H54 (cell line): ENCODE data around the gene HOXD9.
A peak's percentile ranks its signal among the peaks of the same experiment; 100 is the strongest.

Source experiments
- DNase-seq: peaks from one replicate; pipeline ENCODE4 v3.0.0; 2011; ENCODE audit warnings: low spot score, mixed read lengths; ENCODE audit not compliant: insufficient read length
- FAIRE-seq: peaks from 3 replicates; lab custom pipeline; 2011; peaks lifted over from hg19 to GRCh38; lab: Jason Lieb, UNC
- POLR2A ChIP-seq: IDR thresholded peaks from 2 replicates; pipeline ENCODE4 v1.6.1; 2011; ENCODE audit warnings: low read depth, mild to moderate bottlenecking, low read length

HOXD9 gene

DNA sequence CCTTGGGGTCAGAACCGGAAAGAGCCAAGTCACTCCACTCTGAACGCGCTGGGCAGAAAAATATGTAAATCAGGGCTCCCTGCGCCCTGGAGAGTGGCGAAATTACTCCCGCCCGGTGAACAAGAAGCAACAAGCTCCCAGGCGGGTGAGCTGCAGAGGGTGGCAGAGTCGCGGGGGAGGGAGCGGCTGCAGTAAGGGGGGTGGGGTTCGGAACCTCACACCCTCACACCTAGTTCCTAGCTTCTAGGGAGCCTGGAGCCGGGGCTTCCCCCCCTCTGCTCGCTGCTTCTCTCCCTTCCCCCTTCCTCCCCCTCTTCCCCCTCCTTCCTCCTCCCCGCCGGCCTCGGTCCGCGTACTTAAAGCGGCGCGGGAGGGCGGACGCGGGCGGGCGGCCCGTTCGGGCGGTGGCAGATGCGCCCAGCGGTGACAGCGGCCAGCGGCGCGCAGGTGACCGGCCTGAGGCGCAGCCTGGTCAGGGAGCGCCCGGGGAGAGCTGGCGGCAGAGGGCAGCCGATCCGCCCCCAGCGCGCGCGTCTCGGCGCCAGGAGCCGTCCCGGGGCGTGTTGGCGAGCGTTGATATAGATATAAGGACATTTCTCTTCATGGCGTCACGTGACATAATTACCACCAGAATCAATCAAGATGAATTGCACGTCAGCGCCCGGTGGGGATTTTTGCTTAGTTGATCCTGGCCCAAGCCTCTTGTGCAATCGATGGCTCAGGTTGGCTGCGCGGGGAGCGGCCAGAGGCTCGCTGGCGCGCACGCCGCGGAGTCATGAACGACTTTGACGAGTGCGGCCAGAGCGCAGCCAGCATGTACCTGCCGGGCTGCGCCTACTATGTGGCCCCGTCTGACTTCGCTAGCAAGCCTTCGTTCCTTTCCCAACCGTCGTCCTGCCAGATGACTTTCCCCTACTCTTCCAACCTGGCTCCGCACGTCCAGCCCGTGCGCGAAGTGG is 15.7 kb upstream of the HOXD9 start, which contains the start of gene HOXD11:
Gene HOXD11, plus strand, starts transcription at position 700 of the 959 bp plus-strand sequence. Its CDS starts 76 bp downstream, at position 776.
- DNase-seq, result peak; percentile 90
- FAIRE-seq, result peak; percentile 30
- TF ChIP-seq POLR2A, result no peak

- FAIRE-seq (no peak), DNase-seq (no peak)
- TF ChIP-seq POLR2A, result no peak
These were observed 14.8 kb upstream of the HOXD9 start for GRCh38 chr2:176107731-176108181.

GRCh38 chr2:176109192-176109901 is 13.2 kb upstream of the HOXD9 start:
- DNase-seq (no peak), FAIRE-seq (no peak)
- no peak for TF ChIP-seq POLR2A

DNA sequence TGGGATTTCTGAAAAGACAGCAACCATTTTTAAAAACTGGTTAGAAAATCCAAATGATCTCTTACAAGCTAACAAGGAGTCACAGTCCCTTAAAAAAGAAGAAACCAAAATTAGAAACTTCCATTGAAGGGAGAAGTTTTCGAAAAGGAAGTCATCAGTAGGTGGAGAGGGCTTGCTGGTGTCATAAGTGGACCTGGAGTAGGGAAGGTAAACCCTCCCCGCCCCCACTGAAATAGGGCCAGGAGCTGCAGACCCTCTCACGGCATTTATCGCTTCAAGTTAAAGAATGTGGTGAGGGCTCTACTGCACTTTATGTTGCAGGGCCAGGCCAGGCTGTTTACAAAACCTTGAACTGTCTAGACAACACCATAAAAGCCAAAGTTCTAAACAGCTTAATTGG is 12.6 kb upstream of the HOXD9 start:
- no peak for TF ChIP-seq POLR2A
- no peak for DNase-seq
- FAIRE-seq, result no peak

DNA sequence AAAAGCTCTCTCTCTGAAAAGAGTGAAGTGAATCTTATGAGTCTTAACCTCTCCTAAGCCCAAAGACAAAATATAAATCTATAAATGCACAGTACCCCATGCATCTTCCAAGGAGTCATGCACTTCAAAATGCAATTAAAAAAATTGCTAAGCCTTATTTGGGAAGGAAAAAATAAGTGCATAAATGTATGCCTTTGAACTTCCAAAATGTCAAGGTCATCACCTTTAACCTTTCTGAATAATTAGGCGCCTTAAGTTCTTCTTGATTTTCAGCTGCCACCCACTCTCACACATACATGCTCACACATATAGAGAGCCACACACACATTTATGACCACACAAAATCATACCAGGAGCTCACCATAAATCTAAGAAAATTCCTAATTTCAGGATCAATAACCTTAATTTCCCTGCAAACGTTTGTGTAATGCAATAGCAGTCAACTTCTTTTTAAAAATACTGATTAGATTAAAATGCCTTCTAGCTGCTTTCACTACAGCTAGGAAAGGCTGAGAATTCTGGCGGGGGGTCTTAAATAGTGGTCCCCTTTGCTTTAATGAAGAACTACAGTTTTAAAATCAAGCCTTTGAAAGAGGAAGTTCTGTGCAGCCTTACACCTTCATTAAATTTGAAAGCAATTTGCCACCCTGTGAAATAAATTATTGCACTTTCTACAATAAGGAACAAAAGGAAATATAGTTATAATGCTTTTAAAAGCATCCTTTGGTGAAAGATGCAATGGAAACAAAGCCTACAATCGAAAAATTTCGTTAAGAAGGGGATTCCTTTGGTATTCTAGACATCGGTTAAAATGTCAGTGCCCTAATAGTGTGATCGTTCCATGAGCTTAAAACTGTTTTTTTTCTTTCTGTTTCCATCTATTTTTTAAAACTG is 11.9 kb upstream of the HOXD9 start:
- DNase-seq (no peak), FAIRE-seq (no peak)
- TF ChIP-seq POLR2A, result no peak

DNA sequence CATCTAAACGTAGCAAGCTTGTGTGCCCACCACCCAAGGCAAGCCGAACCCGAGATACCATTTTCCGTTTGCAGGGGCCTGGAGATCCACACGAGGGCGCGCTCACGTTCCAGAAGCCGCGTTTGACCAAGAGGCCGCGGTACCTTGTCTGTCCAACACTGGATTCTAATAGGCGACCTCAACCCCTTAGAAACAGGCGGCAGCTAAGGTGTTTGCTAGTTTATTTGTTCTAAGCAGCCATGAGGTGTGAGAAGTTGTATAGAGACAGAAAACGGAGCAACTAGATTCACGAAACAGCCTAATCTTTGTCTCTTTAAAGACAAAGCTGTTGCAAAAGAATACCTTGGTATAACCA is 11.2 kb upstream of the HOXD9 start:
- FAIRE-seq, result no peak
- no peak for TF ChIP-seq POLR2A
- no peak for DNase-seq

- FAIRE-seq, result no peak
- no peak for TF ChIP-seq POLR2A
These were observed 10.6 kb upstream of the HOXD9 start for GRCh38 chr2:176111846-176112374.

DNA sequence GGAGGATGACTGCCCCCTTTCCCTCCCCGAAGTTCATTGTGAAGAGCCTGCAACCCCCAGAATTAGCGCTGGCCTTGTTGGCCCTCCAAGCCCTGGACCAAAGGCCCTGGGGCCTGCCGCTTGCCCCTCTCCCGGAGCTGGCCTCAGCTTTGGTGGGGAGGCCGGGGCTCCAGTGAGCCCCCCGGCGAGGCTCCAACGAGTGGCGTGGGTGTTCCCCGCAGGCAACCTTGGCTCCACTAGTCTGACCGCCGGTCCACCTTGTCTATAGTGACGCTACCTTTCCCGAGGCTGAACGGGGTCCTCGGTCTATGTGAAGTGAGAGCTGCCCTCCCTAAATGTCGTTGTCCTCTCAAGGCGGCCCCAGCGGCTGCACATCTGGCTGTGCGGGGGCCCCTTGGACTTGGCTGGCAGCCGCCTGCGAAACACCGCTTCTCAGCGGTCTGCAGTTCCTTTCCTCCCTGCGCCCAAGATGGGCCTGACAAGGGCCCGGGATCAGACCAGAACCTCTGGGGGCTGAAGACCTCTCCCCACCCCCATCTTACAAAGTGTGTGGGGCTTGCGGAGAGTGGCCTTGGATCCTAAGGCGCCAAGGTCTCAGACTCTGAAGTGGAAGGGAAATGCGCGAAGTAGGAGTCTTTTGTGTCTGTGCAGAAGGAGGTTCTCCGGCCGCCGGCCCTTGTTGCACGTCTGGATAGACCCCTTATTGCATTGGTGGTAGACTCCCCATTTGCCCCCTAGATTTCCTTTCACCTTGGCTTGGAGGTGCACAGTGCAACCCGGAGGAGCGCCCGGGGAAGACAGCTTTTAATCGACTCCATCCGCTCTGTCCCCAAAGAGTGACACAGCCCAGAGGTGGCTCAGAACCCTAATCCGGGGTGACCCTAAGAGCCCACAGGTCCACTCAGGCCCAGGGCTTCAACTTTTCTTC is 9.9 kb upstream of the HOXD9 start:
- TF ChIP-seq POLR2A, result no peak
- DNase-seq (no peak), FAIRE-seq (no peak)

More at GRCh38 chr2:176111846-176112374, 10.6 kb upstream of the HOXD9 start:
- DNase-seq, result no peak

- TF ChIP-seq POLR2A, result no peak
- FAIRE-seq (no peak), DNase-seq (no peak)
These were observed 8.2 kb upstream of the HOXD9 start for GRCh38 chr2:176114120-176114929.

- no peak for DNase-seq
- no peak for FAIRE-seq
- TF ChIP-seq POLR2A, result no peak
These were observed 7.4 kb upstream of the HOXD9 start for GRCh38 chr2:176114930-176115625.
